Gastrocnemius medialis (tissue), 4 donors: ENCODE measurements around the gene CUL1.

Experiments used
- POLR2A ChIP-seq, 2 donors: fragments of 450-650 bp; IDR thresholded peaks; one replicate each; pipeline ENCODE4 v1.6.1; 2017; ENCODE audit warnings: antibody characterized with exemption in 2 of 2, mild to moderate bottlenecking in 2 of 2, moderate library complexity in 2 of 2
- TF ChIP-seq, protein P1 (sequence below), 5 experiments: fragments of 450-650 bp in 3 of 5; fragments of 200-600 bp in 2 of 5; sonication (generic) in 2 of 5; IDR thresholded peaks in 4 of 5; conservative IDR thresholded peaks in 1 of 5; 1 replicate in 4 of 5; 2 replicates in 1 of 5; pipeline ENCODE4 v1.5.1; 2016 to 2019; ENCODE audit warnings: antibody characterized with exemption in 5 of 5, mild to moderate bottlenecking in 3 of 5, moderate library complexity in 3 of 5

DNA sequence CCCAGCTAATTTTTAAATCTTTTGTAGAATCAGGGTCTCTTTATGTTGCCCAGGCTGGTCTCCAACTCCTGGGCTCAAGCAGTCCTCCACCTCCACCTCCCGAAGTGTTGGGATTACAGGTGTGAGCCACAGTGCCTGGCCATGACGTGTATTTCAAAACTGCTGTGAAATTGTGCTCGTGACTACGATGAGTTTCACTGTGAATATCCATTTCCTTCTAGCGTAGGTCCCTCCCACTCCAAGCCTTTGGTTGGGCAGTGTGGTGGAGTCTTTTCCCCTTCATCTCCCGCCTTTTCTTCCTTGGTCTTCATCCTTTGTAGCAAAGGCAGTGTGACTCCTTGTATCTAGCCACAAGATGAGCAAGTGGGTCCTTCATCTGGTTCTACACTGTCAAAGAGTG lies 56.2 kb downstream of the CUL1 start:
- TF ChIP-seq, protein P1, sequence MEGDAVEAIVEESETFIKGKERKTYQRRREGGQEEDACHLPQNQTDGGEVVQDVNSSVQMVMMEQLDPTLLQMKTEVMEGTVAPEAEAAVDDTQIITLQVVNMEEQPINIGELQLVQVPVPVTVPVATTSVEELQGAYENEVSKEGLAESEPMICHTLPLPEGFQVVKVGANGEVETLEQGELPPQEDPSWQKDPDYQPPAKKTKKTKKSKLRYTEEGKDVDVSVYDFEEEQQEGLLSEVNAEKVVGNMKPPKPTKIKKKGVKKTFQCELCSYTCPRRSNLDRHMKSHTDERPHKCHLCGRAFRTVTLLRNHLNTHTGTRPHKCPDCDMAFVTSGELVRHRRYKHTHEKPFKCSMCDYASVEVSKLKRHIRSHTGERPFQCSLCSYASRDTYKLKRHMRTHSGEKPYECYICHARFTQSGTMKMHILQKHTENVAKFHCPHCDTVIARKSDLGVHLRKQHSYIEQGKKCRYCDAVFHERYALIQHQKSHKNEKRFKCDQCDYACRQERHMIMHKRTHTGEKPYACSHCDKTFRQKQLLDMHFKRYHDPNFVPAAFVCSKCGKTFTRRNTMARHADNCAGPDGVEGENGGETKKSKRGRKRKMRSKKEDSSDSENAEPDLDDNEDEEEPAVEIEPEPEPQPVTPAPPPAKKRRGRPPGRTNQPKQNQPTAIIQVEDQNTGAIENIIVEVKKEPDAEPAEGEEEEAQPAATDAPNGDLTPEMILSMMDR (IDR thresholded peaks at IDR 0.05 in 4 of 5, conservative IDR thresholded peaks at IDR 0.05 in 1 of 5) = no peak
- no peak for TF ChIP-seq POLR2A (IDR thresholded peaks at IDR 0.05)
